GM18526 (cell line): ENCODE results near the gene SPATA12.

Experiments
- POLR2A ChIP-seq: IDR thresholded peaks from 3 replicates; pipeline ENCODE4 v1.6.1; 2011; ENCODE audit not compliant: insufficient read length; ENCODE audit errors: extremely low read depth

Gene SPATA12

GRCh38 chr3:57060089-57060821, at the start of gene SPATA12:
SPATA12 (plus strand) TSS chr3:57060664; CDS start chr3:57073695, 13,031 bp downstream.
- TF ChIP-seq POLR2A = no peak

GRCh38 chr3:57011022-57011421, 49.4 kb upstream of the SPATA12 start:
- no peak for TF ChIP-seq POLR2A

GRCh38 chr3:57012847-57013246, 47.6 kb upstream of the SPATA12 start:
- no peak for TF ChIP-seq POLR2A

- TF ChIP-seq POLR2A = no peak
These were observed 45.1 kb upstream of the SPATA12 start for GRCh38 chr3:57015350-57015729.

GRCh38 chr3:57015912-57016311, 44.6 kb upstream of the SPATA12 start:
- no peak for TF ChIP-seq POLR2A

GRCh38 chr3:57017459-57017845, 43.0 kb upstream of the SPATA12 start:
- no peak for TF ChIP-seq POLR2A

- no peak for TF ChIP-seq POLR2A
These were observed 42.2 kb upstream of the SPATA12 start for GRCh38 chr3:57018246-57018645.

GRCh38 chr3:57019057-57019456, 41.4 kb upstream of the SPATA12 start:
- no peak for TF ChIP-seq POLR2A

GRCh38 chr3:57025237-57025636, 35.2 kb upstream of the SPATA12 start:
- no peak for TF ChIP-seq POLR2A

- no peak for TF ChIP-seq POLR2A
These were observed 33.5 kb upstream of the SPATA12 start for GRCh38 chr3:57026944-57027343.

GRCh38 chr3:57029383-57029782, 31.1 kb upstream of the SPATA12 start:
- no peak for TF ChIP-seq POLR2A

GRCh38 chr3:57029924-57030323, 30.5 kb upstream of the SPATA12 start:
- TF ChIP-seq POLR2A = no peak

GRCh38 chr3:57030721-57031120, 29.7 kb upstream of the SPATA12 start:
- TF ChIP-seq POLR2A = no peak

- TF ChIP-seq POLR2A = no peak
These were observed 28.6 kb upstream of the SPATA12 start for GRCh38 chr3:57031631-57032541.

- TF ChIP-seq POLR2A = no peak
These were observed 23.5 kb upstream of the SPATA12 start for GRCh38 chr3:57036952-57037351.

GRCh38 chr3:57038466-57039164, 21.8 kb upstream of the SPATA12 start:
- no peak for TF ChIP-seq POLR2A
